SH-SY5Y (cell line): ENCODE data around the gene INO80C.

Experiments used
- GATA2 ChIP-seq: IDR thresholded peaks from 2 replicates; pipeline ENCODE4 v1.6.1; 2011; ENCODE audit warnings: mild to moderate bottlenecking, low read depth, low read length
- GATA3 ChIP-seq: IDR thresholded peaks from 2 replicates; pipeline ENCODE4 v1.6.1; 2011; ENCODE audit warnings: low read depth, mild to moderate bottlenecking, low read length, moderate library complexity

GRCh38 chr18:35438480-35439234 is 59.1 kb downstream of the INO80C start:
- TF ChIP-seq GATA2 (no peak), GATA3 (no peak)
